NCI-H1105 treated with DMSO at 0.1 percent for 48 hours (cell line): Measurements from ENCODE around the gene TMEM86A.

Experiments used
- DNase-seq: peaks from one replicate; lab custom pipeline; 2025; lab: John Stamatoyannopoulos, UW

The TMEM86A gene

GRCh38 chr11:18726040-18726439 lies 27.5 kb downstream of the TMEM86A start, which contains the start of gene IGSF22:
IGSF22 (minus strand) TSS chr11:18726188; CDS start chr11:18724236, 1,952 bp downstream.
- no peak for DNase-seq

- DNase-seq, result peak; percentile 24
These were observed 29.1 kb downstream of the TMEM86A start for GRCh38 chr11:18727479-18728236.

- DNase-seq, result no peak
These were observed 30.1 kb downstream of the TMEM86A start for GRCh38 chr11:18728658-18729057.

- DNase-seq, result no peak
These were observed 30.8 kb downstream of the TMEM86A start for GRCh38 chr11:18729426-18729825.

- no peak for DNase-seq
These were observed 31.4 kb downstream of the TMEM86A start for GRCh38 chr11:18730020-18730419.

- no peak for DNase-seq
These were observed 32.9 kb downstream of the TMEM86A start for GRCh38 chr11:18731441-18731840.

GRCh38 chr11:18731949-18732821 lies 33.6 kb downstream of the TMEM86A start:
- DNase-seq, result peak; percentile 26

- DNase-seq, result no peak
These were observed 34.6 kb downstream of the TMEM86A start for GRCh38 chr11:18733202-18733601.

- no peak for DNase-seq
These were observed 38.1 kb downstream of the TMEM86A start for GRCh38 chr11:18736590-18737148.

GRCh38 chr11:18737642-18738041 lies 39.1 kb downstream of the TMEM86A start:
- DNase-seq, result no peak

- no peak for DNase-seq
These were observed 41.1 kb downstream of the TMEM86A start for GRCh38 chr11:18739685-18740084.

GRCh38 chr11:18741783-18742182 lies 43.2 kb downstream of the TMEM86A start:
- DNase-seq, result no peak

GRCh38 chr11:18743365-18743764 lies 44.8 kb downstream of the TMEM86A start:
- DNase-seq, result no peak

- DNase-seq, result no peak
These were observed 45.4 kb downstream of the TMEM86A start for GRCh38 chr11:18743900-18744514.

GRCh38 chr11:18745251-18745650 lies 46.7 kb downstream of the TMEM86A start:
- DNase-seq, result no peak

GRCh38 chr11:18748766-18749365 lies 50.3 kb downstream of the TMEM86A start:
- DNase-seq, result no peak

- no peak for DNase-seq
These were observed 51.2 kb downstream of the TMEM86A start for GRCh38 chr11:18749681-18750319.

GRCh38 chr11:18750944-18751343 lies 52.4 kb downstream of the TMEM86A start:
- no peak for DNase-seq

GRCh38 chr11:18752502-18752901 lies 53.9 kb downstream of the TMEM86A start:
- DNase-seq, result peak; percentile 18

GRCh38 chr11:18754308-18754707 lies 55.7 kb downstream of the TMEM86A start:
- DNase-seq, result no peak
